ENCODE data around the gene HSD17B11.
A peak's percentile ranks its signal among the peaks of the same experiment; 100 is the strongest.
"Not testable (repeated sequence)": the region's sequence is repeated elsewhere in the genome, so short reads cannot be mapped to it uniquely, and the experiment has no call there.

HSD17B11 gene

GRCh38 chr4:87360338-87360935, 30.6 kb downstream of the HSD17B11 start:
- CTCF ChIA-PET = no interaction called here
- H3K36me3 Mint-ChIP-seq = peaks cover 26% of the 10 kb centered on the region

GRCh38 chr4:87359258-87359657, 31.7 kb downstream of the HSD17B11 start:
- no peak for DNase-seq
- H3K27ac Mint-ChIP-seq = no peak overlapping the region
- CTCF ChIA-PET = interaction anchor here (0.6 kb wide), 1 partner anchor 51 kb away, joined by 3 read pairs; no protein-coding TSS in a partner anchor
- H3K36me3 Mint-ChIP-seq = peaks cover 23% of the 10 kb centered on the region
- H3K4me3 Mint-ChIP-seq = no peak overlapping the region
- no peaks in the 10 kb centered on the region for H3K4me1 Mint-ChIP-seq
- H3K27me3 Mint-ChIP-seq = no peaks in the 10 kb centered on the region
- H3K9me3 Mint-ChIP-seq = no peaks in the 10 kb centered on the region

More at GRCh38 chr4:87360338-87360935, 30.6 kb downstream of the HSD17B11 start:
- Mint-ChIP-seq H3K27ac (no peak overlapping the region), H3K4me3 (no peak overlapping the region), H3K9me3 (no peaks in the 10 kb centered on the region), H3K27me3 (no peaks in the 10 kb centered on the region), H3K4me1 (no peaks in the 10 kb centered on the region)
- no peak for DNase-seq

- no peaks in the 10 kb centered on the region for H3K9me3 Mint-ChIP-seq
- no peaks in the 10 kb centered on the region for H3K27me3 Mint-ChIP-seq
- no peak overlapping the region for H3K27ac Mint-ChIP-seq
- DNase-seq = no peak
- no peak overlapping the region for H3K4me3 Mint-ChIP-seq
- peaks cover 18% of the 10 kb centered on the region for H3K36me3 Mint-ChIP-seq
- CTCF ChIA-PET = interaction anchor here (1.6 kb wide), 1 partner anchor 109 kb away, joined by 4 read pairs; no protein-coding TSS in a partner anchor
- H3K4me1 Mint-ChIP-seq = no peaks in the 10 kb centered on the region
These were observed 34.0 kb downstream of the HSD17B11 start for GRCh38 chr4:87356832-87357526.

GRCh38 chr4:87354168-87355102, 36.6 kb downstream of the HSD17B11 start:
- no peak overlapping the region for H3K4me3 Mint-ChIP-seq
- no peaks in the 10 kb centered on the region for H3K4me1 Mint-ChIP-seq
- H3K27ac Mint-ChIP-seq = no peak overlapping the region
- no peaks in the 10 kb centered on the region for H3K9me3 Mint-ChIP-seq
- CTCF ChIA-PET = interaction anchor here (0.9 to 1.2 kb wide), 2 partner anchors 15 to 22 kb away, joined by 4 read pairs; no protein-coding TSS in a partner anchor
- H3K27me3 Mint-ChIP-seq = no peaks in the 10 kb centered on the region
- DNase-seq = no peak
- peaks cover 10% of the 10 kb centered on the region for H3K36me3 Mint-ChIP-seq

GRCh38 chr4:87353592-87353991, 37.4 kb downstream of the HSD17B11 start:
- Mint-ChIP-seq H3K4me3 (no peak overlapping the region), H3K4me1 (no peaks in the 10 kb centered on the region), H3K27me3 (no peaks in the 10 kb centered on the region), H3K36me3 (peaks cover 8% of the 10 kb centered on the region), H3K9me3 (no peaks in the 10 kb centered on the region), H3K27ac (no peak overlapping the region)
- peak; percentile 28 for DNase-seq
- CTCF ChIA-PET = interaction anchor here (0.9 to 1.2 kb wide), 2 partner anchors 16 to 23 kb away, joined by 4 read pairs; no protein-coding TSS in a partner anchor

- peaks cover 11% of the 10 kb centered on the region for H3K9me3 Mint-ChIP-seq
- H3K4me3 Mint-ChIP-seq = no peak overlapping the region
- H3K27ac Mint-ChIP-seq = no peak overlapping the region
- no peak for DNase-seq
- H3K4me1 Mint-ChIP-seq = no peaks in the 10 kb centered on the region
- H3K27me3 Mint-ChIP-seq = no peaks in the 10 kb centered on the region
- peaks cover 30% of the 10 kb centered on the region for H3K36me3 Mint-ChIP-seq
- CTCF ChIA-PET = no interaction called here
These were observed 45.8 kb downstream of the HSD17B11 start for GRCh38 chr4:87345139-87345538.

GRCh38 chr4:87342872-87343271, 48.1 kb downstream of the HSD17B11 start:
- peaks cover 11% of the 10 kb centered on the region for H3K9me3 Mint-ChIP-seq
- H3K36me3 Mint-ChIP-seq = peaks cover 43% of the 10 kb centered on the region
- no peaks in the 10 kb centered on the region for H3K27me3 Mint-ChIP-seq
- no peaks in the 10 kb centered on the region for H3K4me1 Mint-ChIP-seq
- DNase-seq = no peak
- H3K27ac Mint-ChIP-seq = no peak overlapping the region
- CTCF ChIA-PET = no interaction called here
- H3K4me3 Mint-ChIP-seq = no peak overlapping the region

GRCh38 chr4:87341954-87342635, 48.9 kb downstream of the HSD17B11 start:
- H3K4me1 Mint-ChIP-seq, H3K27ac Mint-ChIP-seq, DNase-seq, H3K4me3 Mint-ChIP-seq, CTCF ChIA-PET, H3K27me3 Mint-ChIP-seq: not testable (repeated sequence)
- H3K36me3 Mint-ChIP-seq = peaks cover 43% of the 10 kb centered on the region
- peaks cover 11% of the 10 kb centered on the region for H3K9me3 Mint-ChIP-seq

- Mint-ChIP-seq H3K27ac (no peak overlapping the region), H3K27me3 (no peaks in the 10 kb centered on the region), H3K9me3 (peaks cover 7% of the 10 kb centered on the region), H3K4me1 (no peaks in the 10 kb centered on the region), H3K4me3 (no peak overlapping the region), H3K36me3 (peaks cover 37% of the 10 kb centered on the region)
- DNase-seq = no peak
- CTCF ChIA-PET = no interaction called here
These were observed 51.5 kb downstream of the HSD17B11 start for GRCh38 chr4:87339440-87339839.

- Mint-ChIP-seq H3K4me3 (no peak overlapping the region), H3K36me3 (peaks cover 37% of the 10 kb centered on the region), H3K9me3 (peaks cover 19% of the 10 kb centered on the region), H3K4me1 (no peaks in the 10 kb centered on the region), H3K27ac (no peak overlapping the region), H3K27me3 (no peaks in the 10 kb centered on the region)
- CTCF ChIA-PET = no interaction called here
- DNase-seq = no peak
These were observed 53.6 kb downstream of the HSD17B11 start for GRCh38 chr4:87337361-87337760.

- Mint-ChIP-seq H3K36me3 (peaks cover 24% of the 10 kb centered on the region), H3K9me3 (peaks cover 31% of the 10 kb centered on the region), H3K4me1 (no peaks in the 10 kb centered on the region), H3K27me3 (no peaks in the 10 kb centered on the region), H3K4me3 (no peak overlapping the region), H3K27ac (no peak overlapping the region)
- CTCF ChIA-PET = no interaction called here
- no peak for DNase-seq
These were observed 57.7 kb downstream of the HSD17B11 start for GRCh38 chr4:87333267-87333666.

- no peak overlapping the region for H3K4me3 Mint-ChIP-seq
- H3K27me3 Mint-ChIP-seq = no peaks in the 10 kb centered on the region
- no peaks in the 10 kb centered on the region for H3K4me1 Mint-ChIP-seq
- DNase-seq = no peak
- no peak overlapping the region for H3K27ac Mint-ChIP-seq
- H3K36me3 Mint-ChIP-seq = peaks cover 17% of the 10 kb centered on the region
- H3K9me3 Mint-ChIP-seq = peaks cover 31% of the 10 kb centered on the region
- CTCF ChIA-PET = no interaction called here
These were observed 60.2 kb downstream of the HSD17B11 start for GRCh38 chr4:87330761-87331160.

GRCh38 chr4:87327136-87327535, 63.9 kb downstream of the HSD17B11 start:
- CTCF ChIA-PET = no interaction called here
- no peak for DNase-seq
- Mint-ChIP-seq H3K4me1 (no peaks in the 10 kb centered on the region), H3K9me3 (peaks cover 11% of the 10 kb centered on the region), H3K27me3 (no peaks in the 10 kb centered on the region), H3K27ac (no peak overlapping the region), H3K4me3 (no peak overlapping the region), H3K36me3 (no peaks in the 10 kb centered on the region)

- CTCF ChIA-PET = no interaction called here
- Mint-ChIP-seq H3K27me3 (no peaks in the 10 kb centered on the region), H3K9me3 (peaks cover 5% of the 10 kb centered on the region), H3K4me3 (no peak overlapping the region), H3K36me3 (no peaks in the 10 kb centered on the region), H3K27ac (no peak overlapping the region), H3K4me1 (no peaks in the 10 kb centered on the region)
- DNase-seq = no peak
These were observed 64.5 kb downstream of the HSD17B11 start for GRCh38 chr4:87326460-87326859.
